ENCODE measurements around the gene CEP350.

CEP350 gene

DNA sequence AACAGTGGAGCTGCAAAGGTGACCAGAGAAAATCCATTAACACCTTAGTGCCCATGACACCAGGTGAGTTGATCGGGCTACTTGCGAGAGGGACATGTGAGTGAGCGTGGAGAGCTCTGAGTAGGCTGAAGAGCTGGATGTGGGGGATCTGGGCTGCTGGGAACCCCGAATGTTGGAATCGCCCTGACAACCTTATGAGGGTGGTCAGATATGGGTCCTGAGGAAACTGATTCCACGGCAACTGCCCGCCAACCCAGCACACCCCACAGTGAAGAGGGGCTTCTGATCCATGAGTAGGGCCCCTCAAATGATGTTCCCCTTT, 199.4 kb downstream of the CEP350 start:
- CTCF ChIA-PET: interaction anchor here (1.1 kb wide), 1 partner anchor 14 kb away, joined by 3 read pairs; no protein-coding TSS in a partner anchor
- no peak for DNase-seq (ENCODE audit: low read depth, low spot score)
- TF ChIP-seq, protein P1, sequence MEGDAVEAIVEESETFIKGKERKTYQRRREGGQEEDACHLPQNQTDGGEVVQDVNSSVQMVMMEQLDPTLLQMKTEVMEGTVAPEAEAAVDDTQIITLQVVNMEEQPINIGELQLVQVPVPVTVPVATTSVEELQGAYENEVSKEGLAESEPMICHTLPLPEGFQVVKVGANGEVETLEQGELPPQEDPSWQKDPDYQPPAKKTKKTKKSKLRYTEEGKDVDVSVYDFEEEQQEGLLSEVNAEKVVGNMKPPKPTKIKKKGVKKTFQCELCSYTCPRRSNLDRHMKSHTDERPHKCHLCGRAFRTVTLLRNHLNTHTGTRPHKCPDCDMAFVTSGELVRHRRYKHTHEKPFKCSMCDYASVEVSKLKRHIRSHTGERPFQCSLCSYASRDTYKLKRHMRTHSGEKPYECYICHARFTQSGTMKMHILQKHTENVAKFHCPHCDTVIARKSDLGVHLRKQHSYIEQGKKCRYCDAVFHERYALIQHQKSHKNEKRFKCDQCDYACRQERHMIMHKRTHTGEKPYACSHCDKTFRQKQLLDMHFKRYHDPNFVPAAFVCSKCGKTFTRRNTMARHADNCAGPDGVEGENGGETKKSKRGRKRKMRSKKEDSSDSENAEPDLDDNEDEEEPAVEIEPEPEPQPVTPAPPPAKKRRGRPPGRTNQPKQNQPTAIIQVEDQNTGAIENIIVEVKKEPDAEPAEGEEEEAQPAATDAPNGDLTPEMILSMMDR (IDR thresholded peaks at IDR 0.05; ENCODE audit: insufficient read depth, low read length, missing control alignments): no peak
- H3K4me3 ChIP-seq (ENCODE audit: low read depth, low read length): peak overlapping the region; percentile 89
- POLR2A ChIA-PET: interaction anchor here (1.0 to 1.6 kb wide), 5 partner anchors 9 to 348 kb away, joined by 3 to 6 read pairs (median 3); no protein-coding TSS in a partner anchor

DNA sequence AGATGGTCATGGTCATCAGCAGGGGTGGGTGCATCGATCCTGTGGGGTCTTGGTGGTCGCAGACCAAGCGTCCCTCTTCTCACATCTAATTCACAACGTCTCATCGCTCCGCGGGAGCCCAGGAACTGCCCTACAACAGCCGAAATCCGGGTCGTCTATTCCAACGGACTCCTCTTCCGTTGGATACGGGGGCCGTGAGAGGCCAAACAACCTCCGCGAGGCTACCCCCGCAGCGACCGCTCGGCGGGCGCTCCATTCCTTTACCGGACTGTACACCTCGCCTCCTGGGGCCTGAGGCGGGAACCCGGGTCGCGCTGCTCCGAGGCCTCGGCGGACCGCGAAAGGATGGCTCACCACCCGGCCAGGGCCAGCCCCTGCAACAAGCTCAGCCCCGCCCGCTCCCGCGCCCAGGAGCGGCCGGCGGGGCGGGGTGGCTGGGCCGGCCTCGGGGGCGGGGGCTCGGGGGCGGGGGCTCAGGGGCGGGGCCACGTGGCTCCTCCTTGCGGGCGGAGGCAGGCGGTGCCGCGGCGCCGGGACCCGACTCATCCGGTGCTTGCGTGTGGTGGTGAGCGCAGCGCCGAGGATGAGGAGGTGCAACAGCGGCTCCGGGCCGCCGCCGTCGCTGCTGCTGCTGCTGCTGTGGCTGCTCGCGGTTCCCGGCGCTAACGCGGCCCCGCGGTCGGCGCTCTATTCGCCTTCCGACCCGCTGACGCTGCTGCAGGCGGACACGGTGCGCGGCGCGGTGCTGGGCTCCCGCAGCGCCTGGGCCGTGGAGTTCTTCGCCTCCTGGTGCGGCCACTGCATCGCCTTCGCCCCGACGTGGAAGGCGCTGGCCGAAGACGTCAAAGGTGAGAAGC, 199.9 kb downstream of the CEP350 start, which contains the start of gene QSOX1:
Gene QSOX1 (plus strand): TSS at position 545 of the 857 bp plus-strand sequence. CDS start 39 bp downstream, at position 584.
- POLR2A ChIA-PET: interaction anchor here (0.6 to 1.6 kb wide), 6 partner anchors 9 to 347 kb away, joined by 3 to 6 read pairs (median 3); no protein-coding TSS in a partner anchor
- CTCF ChIA-PET: interaction anchor here (0.9 to 1.4 kb wide), 3 partner anchors 12 to 287 kb away, joined by 3 to 4 read pairs (median 3); no protein-coding TSS in a partner anchor
- peak within 1 kb of the TSS; percentile 89 for H3K4me3 ChIP-seq (ENCODE audit: low read depth, low read length)
- no peak for DNase-seq (ENCODE audit: low read depth, low spot score)
- TF ChIP-seq, protein P1 (IDR thresholded peaks at IDR 0.05; ENCODE audit: insufficient read depth, low read length, missing control alignments): no peak

DNA sequence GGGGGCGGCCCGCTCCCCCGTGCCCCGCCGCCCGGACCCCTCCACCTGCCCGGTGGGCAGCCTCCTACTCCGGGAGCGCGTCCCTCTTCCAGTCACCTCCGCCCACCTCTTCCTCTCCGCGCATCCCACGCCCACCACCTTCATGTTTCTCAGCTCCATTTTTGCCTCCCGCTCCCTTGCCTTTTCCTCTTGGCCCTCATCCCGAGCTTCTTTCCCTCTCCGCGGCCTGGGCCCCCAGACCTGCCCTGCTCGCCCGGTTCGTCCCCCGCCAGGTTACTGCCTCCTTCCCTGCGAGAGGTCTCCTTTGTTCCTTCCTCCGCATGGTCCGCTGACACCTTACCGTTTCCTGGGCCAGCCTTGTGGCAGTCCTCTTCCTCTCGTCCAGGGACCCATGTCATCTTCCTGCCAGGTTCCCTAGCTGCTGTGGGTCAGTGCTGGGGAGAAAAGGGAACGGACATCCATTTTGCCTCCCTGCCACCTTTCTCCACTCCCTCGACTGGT, 200.6 kb downstream of the CEP350 start:
- TF ChIP-seq, protein P1 (IDR thresholded peaks at IDR 0.05; ENCODE audit: insufficient read depth, low read length, missing control alignments): no peak
- POLR2A ChIA-PET: interaction anchor here (0.6 to 1.6 kb wide), 6 partner anchors 10 to 347 kb away, joined by 3 to 6 read pairs (median 3); no protein-coding TSS in a partner anchor
- no peak for DNase-seq (ENCODE audit: low read depth, low spot score)
- peak overlapping the region; percentile 89 for H3K4me3 ChIP-seq (ENCODE audit: low read depth, low read length)
- CTCF ChIA-PET: interaction anchor here (0.9 to 1.6 kb wide), 5 partner anchors 10 to 345 kb away, joined by 3 to 4 read pairs (median 3); no protein-coding TSS in a partner anchor

DNA sequence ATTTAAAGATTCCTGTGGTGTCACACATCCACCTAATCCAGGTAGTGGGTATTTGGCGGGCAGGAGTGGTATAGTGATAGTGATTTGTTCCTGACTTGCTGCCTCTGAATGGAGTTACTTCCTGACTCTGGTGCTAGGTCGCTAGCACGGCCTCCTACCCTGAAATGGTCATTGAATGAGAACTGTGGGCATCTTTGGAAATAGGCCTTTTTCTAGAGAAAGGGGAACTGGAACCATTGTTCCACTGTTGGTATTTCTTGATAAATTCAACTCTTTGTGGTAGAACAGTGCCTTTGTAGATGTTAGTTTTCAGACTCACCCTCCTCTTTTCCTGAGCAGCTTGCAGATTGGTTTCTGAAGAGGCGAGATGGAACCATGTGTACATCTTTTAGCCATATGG, 201.6 kb downstream of the CEP350 start:
- ChIA-PET CTCF (interaction anchor here (1.3 to 4.4 kb wide), 6 partner anchors 9 to 346 kb away, joined by 3 to 34 read pairs (median 4); no protein-coding TSS in a partner anchor), POLR2A (interaction anchor here (1.0 to 1.3 kb wide), 2 partner anchors 12 to 274 kb away, joined by 3 to 4 read pairs; no protein-coding TSS in a partner anchor)
- H3K4me3 ChIP-seq (ENCODE audit: low read depth, low read length): peak overlapping the region; percentile 89

DNA sequence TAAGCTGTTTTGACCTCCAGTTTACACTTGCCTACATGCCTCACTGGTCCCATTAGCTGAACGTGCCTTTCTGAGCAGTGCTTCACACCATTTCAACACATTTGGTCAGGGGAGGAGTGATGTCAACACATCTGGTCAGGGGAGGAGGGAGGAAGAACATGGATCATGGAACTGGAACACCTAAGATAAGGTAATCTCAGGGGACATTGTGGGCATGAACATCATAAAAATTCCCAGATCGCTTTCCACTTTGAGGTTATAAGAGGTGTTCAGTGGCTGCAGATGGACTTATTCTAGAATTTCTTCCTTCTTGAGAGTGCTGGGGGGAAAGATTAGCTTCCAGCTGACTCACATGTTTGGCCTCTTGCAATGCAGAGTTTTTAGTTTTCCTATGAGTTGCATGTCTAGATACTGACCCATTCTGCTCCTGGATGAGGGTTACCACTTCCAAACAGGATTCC, 202.1 kb downstream of the CEP350 start:
- DNase-seq (ENCODE audit: low read depth, low spot score): no peak

More for the DNA sequence above, 201.6 kb downstream of the CEP350 start:
- TF ChIP-seq, protein P1 (IDR thresholded peaks at IDR 0.05; ENCODE audit: insufficient read depth, low read length, missing control alignments): no peak
- no peak for DNase-seq (ENCODE audit: low read depth, low spot score)

More for the DNA sequence above, 202.1 kb downstream of the CEP350 start:
- CTCF ChIA-PET: interaction anchor here (1.3 to 4.4 kb wide), 6 partner anchors 9 to 346 kb away, joined by 3 to 34 read pairs (median 4); no protein-coding TSS in a partner anchor
- POLR2A ChIA-PET: interaction anchor here (1.0 to 1.3 kb wide), 2 partner anchors 11 to 274 kb away, joined by 3 to 4 read pairs; no protein-coding TSS in a partner anchor
- H3K4me3 ChIP-seq (ENCODE audit: low read depth, low read length): peak overlapping the region; percentile 89
- TF ChIP-seq, protein P1 (IDR thresholded peaks at IDR 0.05; ENCODE audit: insufficient read depth, low read length, missing control alignments): no peak
